Neural progenitor cell (in vitro differentiated cells): ENCODE measurements around the gene PAQR5.

ENCODE experiments used
- EZH2 ChIP-seq: fragments of 200-600 bp; sonication (generic); IDR thresholded peaks from 2 replicates; pipeline ENCODE4 v1.6.1; 2017; ENCODE audit warnings: antibody characterized with exemption, mild to moderate bottlenecking, moderate library complexity
- EZH2phosphoT487 ChIP-seq: fragments of 200-600 bp; sonication (generic); IDR thresholded peaks from 2 replicates; pipeline ENCODE4 v1.6.1; 2017; ENCODE audit warnings: antibody characterized with exemption
- TF ChIP-seq, protein P1 (sequence below): fragments of 200-600 bp; sonication (generic); IDR thresholded peaks from 2 replicates; pipeline ENCODE4 v1.5.1; 2017; ENCODE audit warnings: antibody characterized with exemption, mild to moderate bottlenecking

DNA sequence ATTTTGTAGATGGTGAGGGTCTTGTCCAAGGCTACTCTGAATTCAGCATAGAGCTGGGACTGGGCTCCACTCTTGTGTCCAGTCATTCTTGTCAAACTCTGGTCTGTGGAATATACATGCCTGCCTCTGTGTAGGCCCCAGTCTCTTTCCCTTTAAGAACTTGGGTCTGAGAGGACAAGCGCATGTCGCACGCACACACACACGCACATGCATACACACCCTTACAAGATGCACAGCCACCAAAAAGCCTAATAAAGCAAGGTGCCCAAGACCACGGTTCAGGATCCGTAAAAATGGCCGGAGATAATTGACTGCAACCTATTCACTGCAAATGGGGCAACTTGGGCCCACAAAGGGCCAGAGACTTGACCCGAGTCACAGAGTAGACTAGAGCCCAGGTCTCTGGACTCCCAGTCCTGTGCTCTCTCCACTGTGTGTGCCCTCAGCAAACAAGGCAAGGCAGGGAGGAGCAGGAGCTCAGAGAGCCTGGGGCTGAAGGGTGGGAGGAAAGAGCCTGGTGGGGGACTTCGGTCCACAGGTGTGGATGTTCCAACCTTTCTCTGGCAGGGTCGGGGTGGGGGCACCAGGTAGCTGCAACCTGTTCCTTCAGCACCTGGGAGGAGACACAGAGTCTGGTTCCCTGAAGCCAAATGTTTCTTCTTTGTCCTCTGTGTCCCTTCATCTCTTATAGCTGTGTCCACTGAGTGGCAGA is 914 bp upstream of the PAQR5 start:
- TF ChIP-seq, protein P1, sequence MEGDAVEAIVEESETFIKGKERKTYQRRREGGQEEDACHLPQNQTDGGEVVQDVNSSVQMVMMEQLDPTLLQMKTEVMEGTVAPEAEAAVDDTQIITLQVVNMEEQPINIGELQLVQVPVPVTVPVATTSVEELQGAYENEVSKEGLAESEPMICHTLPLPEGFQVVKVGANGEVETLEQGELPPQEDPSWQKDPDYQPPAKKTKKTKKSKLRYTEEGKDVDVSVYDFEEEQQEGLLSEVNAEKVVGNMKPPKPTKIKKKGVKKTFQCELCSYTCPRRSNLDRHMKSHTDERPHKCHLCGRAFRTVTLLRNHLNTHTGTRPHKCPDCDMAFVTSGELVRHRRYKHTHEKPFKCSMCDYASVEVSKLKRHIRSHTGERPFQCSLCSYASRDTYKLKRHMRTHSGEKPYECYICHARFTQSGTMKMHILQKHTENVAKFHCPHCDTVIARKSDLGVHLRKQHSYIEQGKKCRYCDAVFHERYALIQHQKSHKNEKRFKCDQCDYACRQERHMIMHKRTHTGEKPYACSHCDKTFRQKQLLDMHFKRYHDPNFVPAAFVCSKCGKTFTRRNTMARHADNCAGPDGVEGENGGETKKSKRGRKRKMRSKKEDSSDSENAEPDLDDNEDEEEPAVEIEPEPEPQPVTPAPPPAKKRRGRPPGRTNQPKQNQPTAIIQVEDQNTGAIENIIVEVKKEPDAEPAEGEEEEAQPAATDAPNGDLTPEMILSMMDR: no peak
- TF ChIP-seq EZH2 (no peak), EZH2phosphoT487 (no peak)
